GM20000 (cell line): Measurements from ENCODE around the gene CACYBP.
A peak's percentile ranks its signal among the peaks of the same experiment; 100 is the strongest.

Experiments used
- DNase-seq: peaks from one replicate; pipeline ENCODE4 v3.0.0; 2012; ENCODE audit warnings: low spot score
- CTCF ChIP-seq: IDR thresholded peaks from 2 replicates; pipeline ENCODE4 v1.5.1; 2012; ENCODE audit warnings: mild to moderate bottlenecking, control low read depth; ENCODE audit errors: extremely low read depth, missing control alignments

Gene CACYBP

DNA sequence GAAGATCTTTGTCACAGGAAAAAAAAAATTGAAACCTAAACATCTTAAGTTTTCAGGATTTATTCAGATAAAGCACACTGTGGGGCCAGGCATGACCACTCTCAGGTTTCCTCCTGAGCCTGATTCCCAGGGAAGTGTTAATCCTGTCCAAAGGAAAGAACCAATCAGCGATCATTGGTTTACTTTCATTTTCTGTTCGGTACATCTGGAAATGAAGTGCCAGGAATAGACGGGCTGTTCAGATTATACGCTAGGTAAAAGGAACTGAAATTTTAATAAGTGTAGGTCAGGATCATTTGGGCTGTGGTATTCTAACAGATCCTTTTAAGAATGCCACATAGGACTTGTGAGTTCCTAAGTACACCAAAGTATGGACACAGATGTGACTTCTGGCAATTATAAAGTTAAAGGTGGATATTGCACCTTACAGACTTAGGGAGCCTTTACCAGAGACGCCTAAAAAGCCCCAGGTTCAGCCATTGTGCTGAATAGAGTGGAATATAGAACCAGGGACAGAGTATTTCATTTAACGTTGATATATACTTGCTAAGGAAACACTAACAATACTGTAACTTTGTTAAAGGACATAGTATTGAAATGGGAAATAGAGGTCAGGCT is 9.3 kb upstream of the CACYBP start:
- TF ChIP-seq CTCF = no peak
- no peak for DNase-seq

GRCh38 chr1:174991473-174991872 is 8.3 kb upstream of the CACYBP start:
- DNase-seq = no peak
- TF ChIP-seq CTCF = no peak

DNA sequence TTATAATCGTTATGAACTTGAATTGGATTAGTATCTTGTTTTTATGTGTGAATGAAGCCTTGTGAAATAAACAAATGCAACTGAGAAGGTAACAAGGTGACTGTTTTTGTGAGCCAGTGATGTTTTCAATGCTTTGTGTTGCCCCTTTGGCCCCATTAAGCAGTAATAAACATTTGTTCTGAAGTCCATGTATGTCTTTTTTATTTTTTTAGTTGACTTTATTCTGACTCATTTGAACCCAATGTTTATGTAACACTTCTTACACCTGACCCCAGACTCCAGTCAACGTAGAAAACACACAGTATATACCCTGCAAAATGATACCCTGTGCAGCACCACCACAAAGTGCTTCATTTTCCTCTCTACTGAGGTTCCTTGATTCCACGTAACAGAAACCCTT is 4.6 kb upstream of the CACYBP start:
- TF ChIP-seq CTCF = no peak

GRCh38 chr1:174995916-174996315 is 3.8 kb upstream of the CACYBP start:
- TF ChIP-seq CTCF = no peak
- no peak for DNase-seq

More for the DNA sequence above, 4.6 kb upstream of the CACYBP start:
- DNase-seq = no peak

DNA sequence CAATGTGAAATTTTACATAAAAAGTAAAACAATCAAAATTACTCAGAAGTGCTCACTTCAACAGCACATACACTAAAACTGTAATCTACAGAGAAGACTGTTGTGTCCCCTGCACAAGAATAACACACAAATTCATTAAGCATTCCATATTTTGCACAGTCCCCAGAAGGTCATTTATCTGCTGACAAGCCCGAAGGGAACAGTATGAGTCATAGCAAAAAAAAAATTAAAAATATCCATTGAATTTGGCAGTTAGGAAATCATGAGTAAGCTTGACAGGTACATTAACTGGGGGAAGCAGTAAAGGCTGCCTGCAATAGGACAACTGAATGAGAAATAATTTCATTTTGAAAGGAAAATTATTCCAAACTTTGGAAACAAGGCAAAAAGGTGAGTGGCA is 3.3 kb upstream of the CACYBP start:
- no peak for TF ChIP-seq CTCF
- no peak for DNase-seq

GRCh38 chr1:174997041-174997440 is 2.7 kb upstream of the CACYBP start:
- TF ChIP-seq CTCF = no peak
- no peak for DNase-seq

DNA sequence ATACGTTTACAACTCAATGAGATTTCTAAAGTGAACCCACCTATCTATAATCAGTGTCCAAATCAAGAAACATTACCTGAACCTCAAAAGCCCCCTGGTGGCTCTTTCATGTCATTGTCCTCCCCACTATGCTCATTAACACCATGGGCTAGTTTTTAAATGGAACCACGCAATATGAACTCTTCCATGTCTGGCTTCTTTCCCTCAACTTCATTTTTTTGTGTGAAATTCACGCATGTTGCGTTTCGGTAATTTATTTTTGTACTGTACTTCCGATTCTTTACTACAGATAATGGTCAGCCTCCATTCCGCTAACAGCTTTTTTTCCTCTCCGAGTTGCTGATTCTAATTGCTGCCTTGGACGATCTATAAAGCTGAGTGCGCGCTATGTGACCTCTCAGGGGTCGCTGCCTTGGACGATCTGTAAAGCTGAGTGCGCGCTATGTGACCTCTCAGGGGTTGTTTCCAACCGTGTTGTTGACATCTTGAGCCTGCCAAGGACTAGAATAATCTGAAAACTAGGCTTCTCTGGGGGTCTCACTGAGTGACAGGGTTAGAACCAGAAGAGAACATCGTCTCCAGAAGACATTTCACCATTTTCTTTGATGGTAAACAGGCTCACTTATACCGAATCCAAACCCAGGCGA is 1.1 kb upstream of the CACYBP start:
- peak; percentile 48 for TF ChIP-seq CTCF
- peak; percentile 61 for DNase-seq
